Measurements from ENCODE around the gene RERE. TPM values are rescaled to one million over a fixed set of nuclear protein-coding genes. Genes with fewer than 3 reads are reported as not detected.

Gene RERE
- total RNA-seq, 1 experiment from 2014 or later = 161 TPM

- Mint-ChIP-seq H3K4me1 (peaks cover 53% of the 10 kb centered on the region), H3K27ac (no peak overlapping the region), H3K9me3 (no peaks in the 10 kb centered on the region), H3K4me3 (no peak overlapping the region), H3K27me3 (ENCODE audit: low read depth) (no peaks in the 10 kb centered on the region), H3K36me3 (no peaks in the 10 kb centered on the region)
- POLR2A ChIA-PET = no interaction called here
- DNase-seq (ENCODE audit: low spot score) = no peak
- ATAC-seq = no peak
- CTCF ChIA-PET = interaction anchor here (1.3 to 3.4 kb wide), 3 partner anchors 11 to 453 kb away, joined by 4 to 22 read pairs (median 4); no protein-coding TSS in a partner anchor
- TF ChIP-seq GABPB1 (CRISPR knock-in tag; IDR thresholded peaks at IDR 0.05) (no peak), IRF1 (CRISPR knock-in tag; IDR thresholded peaks at IDR 0.05) (no peak), ZNF512 (CRISPR knock-in tag; IDR thresholded peaks at IDR 0.05; ENCODE audit: borderline replicate concordance) (no peak), RORB (CRISPR knock-in tag; IDR thresholded peaks at IDR 0.05) (no peak), E2F4 (CRISPR knock-in tag; IDR thresholded peaks at IDR 0.05; ENCODE audit: borderline replicate concordance, low read depth) (no peak), FOXP1 (CRISPR knock-in tag; IDR thresholded peaks at IDR 0.05; ENCODE audit: borderline replicate concordance) (no peak), ZNF671 (CRISPR knock-in tag; IDR thresholded peaks at IDR 0.05) (no peak), NFYB (CRISPR knock-in tag; conservative IDR thresholded peaks at IDR 0.05; ENCODE audit: low read depth) (no peak), MLX (CRISPR knock-in tag; IDR thresholded peaks at IDR 0.05) (no peak), TCF7 (CRISPR knock-in tag; IDR thresholded peaks at IDR 0.05; ENCODE audit: low read depth) (no peak), NR2C2 (CRISPR knock-in tag; IDR thresholded peaks at IDR 0.05) (no peak), NR1H2 (CRISPR knock-in tag; IDR thresholded peaks at IDR 0.05) (no peak), GRHL2 (CRISPR knock-in tag; IDR thresholded peaks at IDR 0.05; ENCODE audit: insufficient replicate concordance, severe bottlenecking) (no peak), MAX (CRISPR knock-in tag; IDR thresholded peaks at IDR 0.05) (no peak), CDX4 (CRISPR knock-in tag; IDR thresholded peaks at IDR 0.05; ENCODE audit: borderline replicate concordance) (no peak), JUN (CRISPR knock-in tag; IDR thresholded peaks at IDR 0.05) (no peak), ZNF138 (CRISPR knock-in tag; conservative IDR thresholded peaks at IDR 0.05) (no peak), RELA (CRISPR knock-in tag; IDR thresholded peaks at IDR 0.05; ENCODE audit: borderline replicate concordance) (no peak)
Observed at GRCh38 chr1:8428441-8428840, 389.0 kb downstream of the RERE start.

GRCh38 chr1:8427986-8428385 is 389.5 kb downstream of the RERE start:
- H3K4me1 Mint-ChIP-seq = peaks cover 53% of the 10 kb centered on the region
- ChIA-PET POLR2A (no interaction called here), CTCF (interaction anchor here (1.0 to 1.5 kb wide), 3 partner anchors 11 to 453 kb away, joined by 3 to 4 read pairs (median 4); no protein-coding TSS in a partner anchor)
- H3K27me3 Mint-ChIP-seq (ENCODE audit: low read depth) = no peaks in the 10 kb centered on the region
- no peak overlapping the region for H3K4me3 Mint-ChIP-seq
- ATAC-seq (no peak), DNase-seq (ENCODE audit: low spot score) (no peak)
- no peaks in the 10 kb centered on the region for H3K36me3 Mint-ChIP-seq
- no peak for TF ChIP-seq MAX (CRISPR knock-in tag; IDR thresholded peaks at IDR 0.05)
- no peak for TF ChIP-seq ARID4B (CRISPR knock-in tag; IDR thresholded peaks at IDR 0.05; ENCODE audit: borderline replicate concordance)
- TF ChIP-seq ZNF263 (CRISPR knock-in tag; IDR thresholded peaks at IDR 0.05; ENCODE audit: low read depth) = no peak
- no peak for TF ChIP-seq FOXJ3 (CRISPR knock-in tag; IDR thresholded peaks at IDR 0.05; ENCODE audit: borderline replicate concordance)
- no peak for TF ChIP-seq SMAD3 (CRISPR knock-in tag; IDR thresholded peaks at IDR 0.05; ENCODE audit: borderline replicate concordance)
- no peak for TF ChIP-seq CBFB (CRISPR knock-in tag; IDR thresholded peaks at IDR 0.05; ENCODE audit: low read depth)
- TF ChIP-seq ZMAT4 (CRISPR knock-in tag; IDR thresholded peaks at IDR 0.05) = no peak
- H3K9me3 Mint-ChIP-seq = no peaks in the 10 kb centered on the region
- H3K27ac Mint-ChIP-seq = peak overlapping the region; percentile 89

Measured in WTC11 (cell line).